Measurements from ENCODE around the gene OR2V2. TPM values are rescaled to one million over a fixed set of nuclear protein-coding genes. Genes with fewer than 3 reads are reported as not detected.

OR2V2 gene
- total RNA-seq, 1 experiment from 2014 or later, result not detected

- no peak for DNase-seq (ENCODE audit: low read depth)
Observed at GRCh38 chr5:181190711-181191525, 43.5 kb downstream of the OR2V2 start.

- DNase-seq (ENCODE audit: low read depth), result peak; percentile 89
Observed at GRCh38 chr5:181191526-181192336, 44.3 kb downstream of the OR2V2 start.

GRCh38 chr5:181192337-181193046 is 45.1 kb downstream of the OR2V2 start:
- DNase-seq (ENCODE audit: low read depth), result no peak

GRCh38 chr5:181193656-181194055 is 46.3 kb downstream of the OR2V2 start:
- DNase-seq (ENCODE audit: low read depth), result no peak

- no peak for DNase-seq (ENCODE audit: low read depth)
Observed at GRCh38 chr5:181194489-181195248, 47.3 kb downstream of the OR2V2 start.

GRCh38 chr5:181195249-181195761 is 47.9 kb downstream of the OR2V2 start:
- no peak for DNase-seq (ENCODE audit: low read depth)

- DNase-seq (ENCODE audit: low read depth), result no peak
Observed at GRCh38 chr5:181197326-181197951, 50.1 kb downstream of the OR2V2 start.

- DNase-seq (ENCODE audit: low read depth), result no peak
Observed at GRCh38 chr5:181198106-181198685, 50.8 kb downstream of the OR2V2 start.

- DNase-seq (ENCODE audit: low read depth), result no peak
Observed at GRCh38 chr5:181198905-181199519, 51.6 kb downstream of the OR2V2 start.

- DNase-seq (ENCODE audit: low read depth), result no peak
Observed at GRCh38 chr5:181199881-181200638, 52.7 kb downstream of the OR2V2 start.

GRCh38 chr5:181200816-181201215 is 53.4 kb downstream of the OR2V2 start:
- DNase-seq (ENCODE audit: low read depth), result no peak

GRCh38 chr5:181203093-181203711 is 55.8 kb downstream of the OR2V2 start:
- no peak for DNase-seq (ENCODE audit: low read depth)

- no peak for DNase-seq (ENCODE audit: low read depth)
Observed at GRCh38 chr5:181203777-181204112, 56.4 kb downstream of the OR2V2 start.

- peak; percentile 40 for DNase-seq (ENCODE audit: low read depth)
Observed at GRCh38 chr5:181204113-181204825, 56.9 kb downstream of the OR2V2 start.

- DNase-seq (ENCODE audit: low read depth), result peak; percentile 69
Observed at GRCh38 chr5:181204826-181205760, 57.7 kb downstream of the OR2V2 start, which contains the start of gene TRIM7. TSS of gene TRIM7 (minus strand) at chr5:181205196. CDS start at chr5:181205110, 86 bp downstream.

- DNase-seq (ENCODE audit: low read depth), result no peak
Observed at GRCh38 chr5:181205761-181206649, 58.6 kb downstream of the OR2V2 start.

Data from RPMI7951 (cell line).